ENCODE results near the gene UBXN4.

UBXN4 gene

DNA sequence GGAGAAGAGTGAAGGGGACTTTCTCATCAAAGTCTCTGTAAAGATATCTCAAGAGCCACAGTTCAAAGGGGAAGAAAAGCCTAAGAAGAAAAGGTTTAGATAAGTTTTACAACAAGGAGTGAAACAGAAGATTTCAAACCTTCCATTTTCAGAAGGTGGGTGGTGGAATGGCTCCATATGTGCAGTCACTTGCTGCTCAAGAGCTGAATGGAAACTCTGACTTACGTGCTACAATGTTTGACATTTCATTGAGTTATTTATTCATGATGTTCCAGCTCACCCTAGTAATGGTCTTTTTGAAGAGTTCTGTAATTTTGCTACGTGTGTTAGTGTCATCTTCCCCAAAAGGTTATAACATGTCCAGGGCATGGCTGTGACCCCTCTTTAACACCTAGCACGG is 73.6 kb downstream of the UBXN4 start:
- no peak for DNase-seq

GRCh38 chr2:135817466-135817865 is 75.8 kb downstream of the UBXN4 start:
- no peak for DNase-seq

DNA sequence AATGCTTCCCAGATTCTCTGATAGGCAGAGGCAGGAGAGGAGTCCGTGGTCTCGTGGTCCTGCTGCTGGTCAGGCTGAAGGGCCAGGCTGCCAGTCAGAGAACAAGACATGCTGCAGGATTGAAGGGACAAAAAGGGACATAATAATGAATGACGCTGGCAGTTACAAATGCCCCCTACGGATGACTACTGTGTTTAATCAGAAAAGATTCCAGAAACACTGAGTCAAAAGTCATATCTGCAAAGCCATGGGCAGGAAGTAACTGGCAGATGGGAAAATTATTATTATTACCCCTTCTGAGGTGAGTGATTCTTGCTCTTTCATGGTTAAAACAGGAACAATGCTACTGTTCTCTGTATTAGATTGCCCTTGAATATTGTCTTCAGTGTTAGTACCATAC is 76.3 kb downstream of the UBXN4 start:
- DNase-seq, result no peak

GRCh38 chr2:135818937-135819610 is 77.4 kb downstream of the UBXN4 start:
- peak; percentile 18 for DNase-seq

DNA sequence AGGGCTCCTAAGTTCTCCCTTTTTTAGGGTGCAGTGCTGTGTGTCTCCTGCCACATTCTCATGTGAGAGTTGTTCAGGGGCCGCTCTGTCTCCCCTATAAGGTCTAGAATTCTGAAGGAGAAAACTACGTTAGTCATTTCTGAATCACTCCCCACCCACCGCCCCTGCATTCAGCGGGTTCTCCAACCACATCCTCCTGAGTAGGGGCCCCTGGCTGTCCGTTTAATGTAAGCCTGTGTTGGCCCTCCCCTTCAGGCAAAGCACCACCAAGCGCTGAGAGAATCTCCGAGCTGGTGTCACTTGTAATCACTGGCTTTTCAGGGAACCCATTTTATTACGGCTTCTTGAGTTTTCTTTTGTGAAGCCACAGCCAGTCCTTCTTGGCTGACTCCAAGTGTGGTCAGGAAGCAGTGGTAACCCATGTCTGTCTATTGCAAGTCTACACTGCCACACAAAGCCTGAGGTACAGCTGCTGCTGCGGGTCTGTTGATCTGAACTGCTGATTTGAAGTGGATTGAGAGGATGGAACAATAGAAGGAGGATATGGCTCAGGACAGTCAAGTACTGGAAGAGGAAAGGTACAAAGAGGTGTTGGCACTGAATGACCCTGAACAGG is 78.5 kb downstream of the UBXN4 start:
- DNase-seq, result peak; percentile 23

DNA sequence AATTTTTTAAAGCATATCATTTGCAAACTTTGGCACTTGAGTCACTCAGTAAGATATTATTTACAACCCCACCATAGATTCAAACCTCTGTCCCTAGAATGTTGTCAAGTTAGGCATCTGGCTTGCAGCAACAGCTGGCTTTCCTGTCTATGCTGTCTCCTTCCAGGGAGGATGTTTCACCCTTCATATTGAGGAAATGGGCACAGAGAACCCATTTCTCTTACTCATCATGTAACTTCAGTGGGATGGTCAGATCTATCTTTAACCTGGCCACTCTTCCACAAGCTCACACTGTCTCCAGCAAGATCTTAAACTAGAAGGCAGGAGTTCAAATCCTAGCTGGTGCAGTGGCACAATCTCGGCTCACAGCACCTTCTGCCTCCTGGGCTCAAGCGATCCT is 79.5 kb downstream of the UBXN4 start:
- no peak for DNase-seq

DNA sequence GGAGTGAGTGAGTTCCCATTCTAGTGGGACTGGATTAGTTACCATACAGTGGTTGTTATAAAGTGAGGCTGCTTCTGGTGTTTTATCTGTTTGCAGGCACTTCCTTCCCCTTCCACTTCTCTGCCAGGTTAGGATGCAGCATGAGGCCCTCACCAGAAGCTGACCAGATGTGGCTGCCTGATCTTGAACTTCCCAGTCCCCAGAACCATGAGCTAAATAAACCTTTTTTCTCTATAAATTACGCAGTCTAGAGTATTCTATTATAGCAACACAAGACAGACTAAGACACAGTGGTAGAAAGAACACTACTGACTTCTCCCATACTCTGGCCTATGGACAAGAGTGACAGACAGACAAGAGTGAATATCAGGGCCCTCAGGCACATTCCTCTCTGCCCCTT is 81.2 kb downstream of the UBXN4 start:
- no peak for DNase-seq

DNA sequence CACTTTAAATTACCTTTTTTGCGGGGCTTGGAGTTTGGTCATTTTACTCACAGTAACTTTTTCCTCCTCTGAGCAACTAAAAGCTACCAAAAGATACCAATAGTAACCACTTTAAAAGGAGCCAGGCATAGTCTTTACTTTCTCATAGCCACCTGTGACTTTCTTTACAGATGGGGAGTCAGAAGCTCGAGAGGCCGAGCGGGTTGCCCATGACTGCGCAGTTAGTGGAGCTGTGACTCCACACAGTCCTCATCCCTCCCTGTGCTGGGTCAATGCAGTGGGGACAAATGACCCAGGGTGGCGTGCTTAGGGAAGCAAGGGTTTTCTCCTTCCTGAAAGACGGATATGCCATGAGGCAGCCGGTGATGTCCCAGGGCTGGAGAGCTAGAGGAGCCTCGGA is 83.5 kb downstream of the UBXN4 start:
- no peak for DNase-seq

- no peak for DNase-seq
Measured at GRCh38 chr2:135825550-135826176, 84.0 kb downstream of the UBXN4 start.

- no peak for DNase-seq
Measured at GRCh38 chr2:135826544-135826943, 84.9 kb downstream of the UBXN4 start.

DNA sequence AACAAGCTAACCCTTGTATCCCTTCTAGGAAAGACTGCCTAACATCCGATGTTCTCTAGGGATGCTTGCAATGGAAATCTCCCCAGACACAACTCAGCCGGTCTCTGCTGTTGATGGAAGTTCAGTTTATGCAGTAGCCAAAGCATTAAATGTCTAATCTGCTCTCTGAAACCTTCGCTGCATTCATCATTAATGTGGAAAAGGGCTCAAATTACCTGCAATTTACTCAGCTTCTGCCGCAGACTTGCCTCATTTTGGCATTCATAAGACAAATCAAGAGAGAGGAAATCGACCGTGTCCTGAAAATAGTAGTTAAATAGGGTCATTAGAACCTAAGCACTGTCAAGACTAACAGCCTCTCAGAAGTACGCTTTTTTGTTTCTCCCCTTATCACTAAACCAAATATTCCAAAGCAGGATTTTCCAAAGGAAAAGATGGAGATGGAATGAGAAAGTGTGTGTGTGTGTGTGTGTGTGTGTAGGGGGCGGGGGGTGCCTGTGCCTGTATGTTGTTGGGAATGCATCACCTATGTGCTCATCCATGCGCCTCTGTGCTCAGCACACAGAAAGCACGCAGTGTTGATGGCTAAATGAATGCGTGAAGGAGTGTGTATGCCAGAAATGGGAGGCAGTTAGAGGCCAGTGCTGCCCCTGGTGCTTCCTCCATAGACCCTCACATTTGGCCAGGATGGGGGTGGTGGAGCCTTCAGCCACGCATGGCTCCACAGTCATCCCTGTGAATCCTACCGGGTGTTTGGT is 87.9 kb downstream of the UBXN4 start:
- DNase-seq, result no peak

DNA sequence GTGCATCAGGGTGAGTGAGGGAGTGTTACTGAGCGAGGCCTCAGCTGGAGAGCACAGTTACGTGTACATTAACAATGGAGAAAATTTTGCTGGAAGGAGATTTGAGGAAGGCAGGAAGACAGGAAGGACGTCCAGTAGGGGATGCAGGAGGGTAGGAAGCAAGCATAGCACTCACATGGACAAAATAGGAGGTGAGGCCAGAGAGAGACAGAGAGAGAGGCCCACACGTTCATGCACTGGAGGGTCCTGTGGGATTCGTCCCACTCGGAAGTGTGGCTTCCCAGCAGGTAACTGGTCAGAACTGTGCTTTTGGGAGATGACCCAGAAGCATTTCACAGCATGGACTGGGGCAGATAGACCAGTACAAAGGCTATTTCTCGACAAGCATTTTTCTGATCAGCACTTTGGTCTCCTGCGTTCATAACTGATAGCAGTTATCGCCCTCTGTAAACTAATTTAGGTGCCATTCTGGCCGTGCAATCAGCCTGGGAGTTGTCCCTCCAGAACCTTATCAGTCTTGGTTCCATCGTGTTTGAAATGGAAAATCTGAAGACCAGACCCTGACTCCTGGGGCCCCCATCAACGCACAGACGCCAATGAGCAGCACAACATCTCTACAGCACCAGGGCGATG is 89.6 kb downstream of the UBXN4 start:
- DNase-seq, result no peak

DNA sequence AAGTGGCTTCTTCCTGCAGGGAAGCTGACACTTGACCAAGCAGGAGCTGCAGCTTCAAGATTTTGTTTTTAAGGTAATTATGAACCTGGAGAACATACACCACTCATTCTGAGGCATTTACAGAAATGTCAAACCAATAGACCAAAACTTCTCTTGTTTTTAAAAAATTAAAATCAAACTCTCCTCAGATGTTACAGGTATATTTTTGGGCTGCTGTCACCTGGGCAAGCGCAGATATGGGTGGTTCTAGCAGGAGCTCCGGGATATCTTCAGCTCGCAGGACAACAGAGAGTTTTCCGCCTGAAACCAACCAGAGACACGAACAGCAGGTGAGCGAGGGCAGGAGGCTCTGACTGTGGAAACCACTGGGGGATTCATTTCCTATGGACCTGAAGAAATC is 91.2 kb downstream of the UBXN4 start:
- no peak for DNase-seq
